Measurements from ENCODE around the gene BBIP1. TPM values are rescaled to one million over a fixed set of nuclear protein-coding genes. Genes with fewer than 3 reads are reported as not detected.

BBIP1 gene
- total and polyA plus RNA-seq, 2 donors (not counting 3 experiments of a cell fraction or from before 2014, with no cell fraction given): 9.9 to 32.8 TPM

- Histone ChIP-seq H2AFZ (ENCODE audit: low read depth, low read length) (no peak overlapping the region), H3K27ac (ENCODE audit: insufficient read depth, low read depth, low read length) (no peak overlapping the region), H4K20me1 (replicated peaks; ENCODE audit: control insufficient read depth, extremely low read depth, insufficient read depth, low read length) (no peaks in the 10 kb centered on the region), H3K27me3 (ENCODE audit: control insufficient read depth in 2 of 2, insufficient read depth in 2 of 2, low read length in 2 of 2) (peaks cover 2 to 6% of the 10 kb centered on the region in 2 experiments), H3K36me3 (ENCODE audit: control insufficient read depth in 2 of 2, extremely low read depth in 1 of 2, insufficient read depth in 2 of 2, low read length in 2 of 2) (no peaks in the 10 kb centered on the region), H3K4me2 (ENCODE audit: insufficient read depth, low read length) (no peak overlapping the region), H3K4me3 (replicated peaks in 1 of 3; ENCODE audit: insufficient read depth in 1 of 3, low read depth in 1 of 3, low read length in 3 of 3) (no peak overlapping the region), H3K4me1 (ENCODE audit: control insufficient read depth, extremely low read depth, insufficient read depth, low read length) (no peaks in the 10 kb centered on the region), H3K79me2 (ENCODE audit: control insufficient read depth, insufficient read depth, low read length) (no peaks in the 10 kb centered on the region), H3K9me3 (replicated peaks; ENCODE audit: control insufficient read depth, insufficient read depth, low read length) (no peaks in the 10 kb centered on the region), H3K9ac (replicated peaks; ENCODE audit: extremely low read depth, insufficient read depth, low read length) (no peak overlapping the region), H3K9me1 (replicated peaks; ENCODE audit: control insufficient read depth, extremely low read depth, insufficient read depth, low read length) (no peaks in the 10 kb centered on the region)
- no peak for FAIRE-seq
- dilution Hi-C loops (cut with MboI; ENCODE audit: extremely low pct_ligation_motif_present, low sequenced_read_pairs): no loop called here
- CTCF ChIA-PET: interaction anchor here (1.0 kb wide), 1 partner anchor 105 kb away, joined by 3 read pairs; no protein-coding TSS in a partner anchor
- no peak for DNase-seq (ENCODE audit: low read depth, low spot score)
- intact Hi-C loops (cut with micrococcal nuclease): no loop called here
- no peak for TF ChIP-seq JUN (IDR thresholded peaks at IDR 0.05; ENCODE audit: borderline replicate concordance, insufficient read depth, insufficient read length, low read depth)
- no TSS peak for BruUV-seq (replicated peaks)
- POLR2A ChIA-PET: no interaction called here
Observed at GRCh38 chr10:110851020-110851612, 67.9 kb downstream of the BBIP1 start.

DNA sequence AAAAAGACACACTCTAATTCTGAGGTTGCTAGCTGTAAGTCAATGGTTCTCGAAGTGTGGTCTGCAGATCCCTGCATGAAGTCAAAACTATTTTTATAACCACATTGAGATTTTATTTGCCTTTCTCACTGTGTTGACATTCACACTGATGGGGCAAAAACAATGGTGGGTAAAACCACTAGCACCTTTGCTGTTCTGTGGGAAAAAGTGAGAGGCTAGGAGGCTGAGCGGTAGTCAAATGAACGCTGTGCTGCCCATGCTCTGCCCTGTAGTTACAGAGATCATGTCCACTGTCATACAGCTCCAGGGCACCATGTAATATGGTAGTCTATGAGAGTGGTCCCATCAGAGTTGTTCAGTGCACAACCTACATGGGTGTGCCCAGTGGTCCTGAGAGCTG is 68.9 kb downstream of the BBIP1 start:
- dilution Hi-C loops (cut with MboI; ENCODE audit: extremely low pct_ligation_motif_present, low sequenced_read_pairs): no loop called here
- DNase-seq (ENCODE audit: low read depth, low spot score) (no peak), FAIRE-seq (no peak)
- H3K27ac ChIP-seq (ENCODE audit: insufficient read depth, low read depth, low read length): no peak overlapping the region
- no peaks in the 10 kb centered on the region for H3K36me3 ChIP-seq (ENCODE audit: control insufficient read depth in 2 of 2, extremely low read depth in 1 of 2, insufficient read depth in 2 of 2, low read length in 2 of 2)
- ChIA-PET POLR2A (no interaction called here), CTCF (interaction anchor here (1.0 kb wide), 1 partner anchor 104 kb away, joined by 3 read pairs; no protein-coding TSS in a partner anchor)
- H3K4me1 ChIP-seq (ENCODE audit: control insufficient read depth, extremely low read depth, insufficient read depth, low read length): no peaks in the 10 kb centered on the region
- no peak overlapping the region for H3K4me2 ChIP-seq (ENCODE audit: insufficient read depth, low read length)
- H4K20me1 ChIP-seq (replicated peaks; ENCODE audit: control insufficient read depth, extremely low read depth, insufficient read depth, low read length): no peaks in the 10 kb centered on the region
- no peaks in the 10 kb centered on the region for H3K9me1 ChIP-seq (replicated peaks; ENCODE audit: control insufficient read depth, extremely low read depth, insufficient read depth, low read length)
- BruUV-seq (replicated peaks): no TSS peak
- H3K9me3 ChIP-seq (replicated peaks; ENCODE audit: control insufficient read depth, insufficient read depth, low read length): no peaks in the 10 kb centered on the region
- no peak overlapping the region for H3K9ac ChIP-seq (replicated peaks; ENCODE audit: extremely low read depth, insufficient read depth, low read length)
- no peak overlapping the region for H2AFZ ChIP-seq (ENCODE audit: low read depth, low read length)
- TF ChIP-seq JUN (IDR thresholded peaks at IDR 0.05; ENCODE audit: borderline replicate concordance, insufficient read depth, insufficient read length, low read depth) (no peak), FOS (IDR thresholded peaks at IDR 0.05; ENCODE audit: borderline replicate concordance, insufficient read depth, low read length) (no peak), EZH2 (IDR thresholded peaks at IDR 0.05; ENCODE audit: borderline replicate concordance, low read depth, low read length, severe bottlenecking) (no peak), POLR2AphosphoS5 (IDR thresholded peaks at IDR 0.05; ENCODE audit: insufficient read depth, low read depth, low read length) (no peak), GATA2 (IDR thresholded peaks at IDR 0.05; ENCODE audit: insufficient read depth, insufficient read length, low read depth, low read length) (no peak), MYC (IDR thresholded peaks at IDR 0.05; ENCODE audit: low read depth, low read length) (no peak), POLR2A (IDR thresholded peaks at IDR 0.05; ENCODE audit: low read depth, low read length) (no peak)
- TF ChIP-seq, protein P1, sequence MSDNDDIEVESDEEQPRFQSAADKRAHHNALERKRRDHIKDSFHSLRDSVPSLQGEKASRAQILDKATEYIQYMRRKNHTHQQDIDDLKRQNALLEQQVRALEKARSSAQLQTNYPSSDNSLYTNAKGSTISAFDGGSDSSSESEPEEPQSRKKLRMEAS (IDR thresholded peaks at IDR 0.05; ENCODE audit: insufficient read depth, insufficient read length): no peak
- TF ChIP-seq, protein P2, sequence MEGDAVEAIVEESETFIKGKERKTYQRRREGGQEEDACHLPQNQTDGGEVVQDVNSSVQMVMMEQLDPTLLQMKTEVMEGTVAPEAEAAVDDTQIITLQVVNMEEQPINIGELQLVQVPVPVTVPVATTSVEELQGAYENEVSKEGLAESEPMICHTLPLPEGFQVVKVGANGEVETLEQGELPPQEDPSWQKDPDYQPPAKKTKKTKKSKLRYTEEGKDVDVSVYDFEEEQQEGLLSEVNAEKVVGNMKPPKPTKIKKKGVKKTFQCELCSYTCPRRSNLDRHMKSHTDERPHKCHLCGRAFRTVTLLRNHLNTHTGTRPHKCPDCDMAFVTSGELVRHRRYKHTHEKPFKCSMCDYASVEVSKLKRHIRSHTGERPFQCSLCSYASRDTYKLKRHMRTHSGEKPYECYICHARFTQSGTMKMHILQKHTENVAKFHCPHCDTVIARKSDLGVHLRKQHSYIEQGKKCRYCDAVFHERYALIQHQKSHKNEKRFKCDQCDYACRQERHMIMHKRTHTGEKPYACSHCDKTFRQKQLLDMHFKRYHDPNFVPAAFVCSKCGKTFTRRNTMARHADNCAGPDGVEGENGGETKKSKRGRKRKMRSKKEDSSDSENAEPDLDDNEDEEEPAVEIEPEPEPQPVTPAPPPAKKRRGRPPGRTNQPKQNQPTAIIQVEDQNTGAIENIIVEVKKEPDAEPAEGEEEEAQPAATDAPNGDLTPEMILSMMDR (IDR thresholded peaks at IDR 0.05; ENCODE audit: extremely low read depth in 1 of 2, insufficient read depth in 1 of 2, low read depth in 1 of 2, low read length in 2 of 2): no peak
- intact Hi-C loops (cut with micrococcal nuclease): no loop called here
- no peak overlapping the region for H3K4me3 ChIP-seq (replicated peaks in 1 of 3; ENCODE audit: insufficient read depth in 1 of 3, low read depth in 1 of 3, low read length in 3 of 3)
- peaks cover 2 to 6% of the 10 kb centered on the region in 2 experiments for H3K27me3 ChIP-seq (ENCODE audit: control insufficient read depth in 2 of 2, insufficient read depth in 2 of 2, low read length in 2 of 2)
- H3K79me2 ChIP-seq (ENCODE audit: control insufficient read depth, insufficient read depth, low read length): no peaks in the 10 kb centered on the region

Measured in endothelial cell of umbilical vein (primary cell).